GM12801 (cell line): Measurements from ENCODE around the gene DOK5.

Source experiments
- TF ChIP-seq, protein P1 (sequence below): IDR thresholded peaks from one replicate; pipeline ENCODE4 v1.5.1; 2011; ENCODE audit warnings: control low read depth; ENCODE audit not compliant: insufficient read length; ENCODE audit errors: extremely low read depth

DOK5 gene

DNA sequence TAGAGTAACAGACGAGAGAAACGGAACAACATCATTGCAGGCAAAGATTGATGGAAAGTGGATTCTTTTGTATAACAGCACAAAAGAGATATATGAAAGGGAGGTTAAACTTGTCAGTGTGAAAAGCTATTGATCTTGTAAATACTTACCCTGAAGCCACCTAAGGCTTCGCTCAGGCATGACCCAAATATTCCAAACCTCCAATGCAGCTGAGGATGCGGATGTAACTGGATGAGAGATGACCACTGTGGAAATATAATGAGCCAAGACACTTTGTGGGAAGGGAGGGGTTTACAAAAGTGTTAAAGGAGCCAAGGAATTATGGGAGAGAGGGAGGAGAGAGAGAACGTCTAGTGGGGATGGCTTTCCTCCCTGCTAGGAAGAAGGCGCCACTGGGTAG lies 112.0 kb downstream of the DOK5 start:
- TF ChIP-seq, protein P1, sequence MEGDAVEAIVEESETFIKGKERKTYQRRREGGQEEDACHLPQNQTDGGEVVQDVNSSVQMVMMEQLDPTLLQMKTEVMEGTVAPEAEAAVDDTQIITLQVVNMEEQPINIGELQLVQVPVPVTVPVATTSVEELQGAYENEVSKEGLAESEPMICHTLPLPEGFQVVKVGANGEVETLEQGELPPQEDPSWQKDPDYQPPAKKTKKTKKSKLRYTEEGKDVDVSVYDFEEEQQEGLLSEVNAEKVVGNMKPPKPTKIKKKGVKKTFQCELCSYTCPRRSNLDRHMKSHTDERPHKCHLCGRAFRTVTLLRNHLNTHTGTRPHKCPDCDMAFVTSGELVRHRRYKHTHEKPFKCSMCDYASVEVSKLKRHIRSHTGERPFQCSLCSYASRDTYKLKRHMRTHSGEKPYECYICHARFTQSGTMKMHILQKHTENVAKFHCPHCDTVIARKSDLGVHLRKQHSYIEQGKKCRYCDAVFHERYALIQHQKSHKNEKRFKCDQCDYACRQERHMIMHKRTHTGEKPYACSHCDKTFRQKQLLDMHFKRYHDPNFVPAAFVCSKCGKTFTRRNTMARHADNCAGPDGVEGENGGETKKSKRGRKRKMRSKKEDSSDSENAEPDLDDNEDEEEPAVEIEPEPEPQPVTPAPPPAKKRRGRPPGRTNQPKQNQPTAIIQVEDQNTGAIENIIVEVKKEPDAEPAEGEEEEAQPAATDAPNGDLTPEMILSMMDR = no peak

DNA sequence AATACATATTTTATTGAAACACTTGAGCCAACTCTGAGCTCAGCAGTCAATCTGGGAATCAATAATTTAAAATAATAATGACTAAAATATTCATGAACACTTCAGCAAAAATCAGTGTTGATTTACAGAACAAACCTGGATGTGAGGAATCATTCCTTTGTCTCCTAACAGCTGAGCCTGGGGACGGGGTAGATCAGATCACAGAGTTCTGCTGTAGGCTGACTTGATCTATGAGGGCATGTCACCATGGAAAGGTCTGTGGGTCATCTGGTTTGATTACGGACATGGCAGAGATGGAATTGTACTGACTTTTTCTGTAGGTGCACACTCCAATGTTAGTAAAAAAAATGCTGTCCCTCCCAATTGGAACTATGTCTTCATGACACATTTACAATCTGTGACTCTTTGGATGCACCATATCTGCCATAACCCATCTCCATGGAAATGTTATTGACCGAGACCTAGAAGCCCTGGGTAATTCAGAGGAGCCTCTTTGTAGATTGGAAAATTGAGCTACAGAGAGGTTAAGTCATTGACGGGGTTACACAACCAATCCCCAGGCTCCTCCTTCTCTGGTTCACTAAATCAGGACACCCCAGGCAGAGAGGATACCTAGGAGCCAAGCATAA lies 114.1 kb downstream of the DOK5 start:
- TF ChIP-seq, protein P1 = no peak

DNA sequence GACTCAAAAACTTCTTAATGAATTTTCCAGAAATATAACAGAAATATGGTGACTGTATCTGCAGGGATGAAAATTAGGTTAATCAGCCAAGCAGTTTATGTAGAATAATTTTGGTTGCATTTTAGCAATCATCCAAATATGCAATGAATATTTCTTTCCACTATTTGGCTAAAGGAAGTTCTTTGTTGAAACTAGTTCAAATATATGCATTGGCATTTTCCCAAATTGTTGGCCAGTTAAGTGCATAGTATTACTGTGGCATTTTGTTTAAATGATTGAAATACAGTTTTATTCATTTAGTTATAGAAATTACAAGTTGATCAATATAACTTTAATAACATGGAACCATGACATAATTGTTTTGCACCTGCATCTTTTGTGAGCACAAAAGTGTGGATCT lies 115.5 kb downstream of the DOK5 start:
- TF ChIP-seq, protein P1 = no peak

DNA sequence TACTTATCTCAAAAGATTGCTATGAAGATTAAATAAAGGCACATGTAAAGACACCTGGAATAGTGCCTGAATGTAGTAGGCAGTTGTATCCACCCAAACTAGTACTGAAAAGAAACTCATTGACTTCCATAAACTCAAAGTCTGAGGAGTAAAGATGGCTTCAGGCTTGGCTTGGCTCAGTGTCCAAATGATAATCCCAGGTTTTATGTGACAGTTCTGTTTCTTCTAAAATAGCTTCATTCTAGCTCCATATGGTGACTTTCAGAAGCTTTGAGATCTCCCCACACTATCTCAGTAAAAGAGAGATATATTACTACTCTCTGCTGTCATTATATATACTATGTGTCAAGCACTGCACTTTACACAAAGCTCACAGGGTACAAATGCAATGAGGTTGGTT lies 121.3 kb downstream of the DOK5 start:
- TF ChIP-seq, protein P1 = no peak

DNA sequence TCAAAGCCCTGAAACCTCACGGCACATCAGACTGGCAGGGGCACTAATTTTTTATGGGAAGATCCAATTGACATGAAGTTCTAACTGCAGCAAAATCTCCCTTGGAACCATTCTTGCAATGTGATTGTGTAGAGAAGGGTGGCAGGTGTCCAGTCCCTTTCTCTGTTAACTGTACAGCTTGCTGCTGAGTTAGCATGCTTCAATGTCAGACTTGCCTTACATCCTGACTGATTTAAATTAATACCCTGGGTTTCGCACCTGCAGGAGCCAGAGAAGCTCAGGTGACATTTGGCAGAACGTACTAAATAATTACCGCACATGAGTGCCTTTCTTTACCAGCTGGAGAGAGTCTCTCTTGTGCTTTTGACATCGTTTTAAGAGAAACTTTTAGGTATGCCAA lies 123.0 kb downstream of the DOK5 start:
- TF ChIP-seq, protein P1 = no peak

DNA sequence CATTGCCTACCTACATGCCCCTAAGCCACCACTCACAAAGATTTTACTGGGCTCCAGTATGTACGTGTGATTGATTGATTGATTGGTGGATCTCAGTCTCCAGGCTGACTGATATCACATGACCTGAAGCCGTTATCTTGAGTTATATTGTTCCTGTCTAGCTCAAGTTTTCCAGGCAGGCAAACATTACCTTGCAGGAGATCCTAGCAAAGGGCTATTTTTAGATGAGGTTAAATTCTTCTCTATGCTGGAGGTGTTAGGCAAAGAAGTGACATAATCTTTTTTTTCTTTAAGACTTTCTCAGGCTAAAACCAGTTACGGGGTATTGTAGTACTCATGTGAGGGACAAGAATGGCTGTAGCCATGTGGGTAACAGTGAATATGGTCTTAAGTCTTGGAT lies 125.2 kb downstream of the DOK5 start:
- TF ChIP-seq, protein P1 = no peak

DNA sequence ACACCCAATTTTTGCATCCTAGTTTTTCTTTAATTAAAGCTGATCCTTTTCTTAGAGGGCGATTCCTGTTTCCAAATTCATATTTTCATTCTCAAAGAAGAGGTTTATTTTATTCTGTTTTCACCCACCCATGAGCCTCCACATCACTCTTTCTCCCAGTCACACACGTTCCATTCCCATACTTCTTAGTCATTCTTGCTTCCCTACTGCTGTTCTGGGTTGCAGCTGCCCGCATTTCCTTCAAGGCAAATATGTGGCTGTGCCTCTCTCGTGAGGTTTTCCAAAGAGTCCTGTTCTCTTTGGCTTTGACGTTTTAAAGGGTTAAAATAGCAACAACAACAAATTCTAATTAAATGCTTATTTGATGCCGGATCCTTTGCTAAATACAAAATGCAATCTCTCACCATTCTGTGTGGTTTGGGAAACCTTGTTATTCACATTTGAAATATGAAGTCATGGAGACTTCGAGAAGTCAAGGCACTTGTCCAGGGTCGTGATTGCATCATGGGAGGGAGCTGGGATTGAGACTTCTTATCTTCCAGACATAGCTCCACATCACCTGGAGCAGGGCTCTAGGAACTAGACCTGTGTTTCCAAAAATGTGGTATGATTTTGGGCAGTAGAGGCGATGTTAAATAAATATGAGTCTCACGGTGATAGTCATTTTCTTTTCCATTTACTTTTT lies 126.6 kb downstream of the DOK5 start:
- TF ChIP-seq, protein P1 = no peak
